CD1c-positive myeloid dendritic cell (primary cell): Measurements from ENCODE around the gene MAP3K19.
A peak's percentile ranks its signal among the peaks of the same experiment; 100 is the strongest.
"Not testable (repeated sequence)": the region's sequence is repeated elsewhere in the genome, so short reads cannot be mapped to it uniquely, and the experiment has no call there.

Experiments used
- DNase-seq: peaks from one replicate; pipeline ENCODE4 v3.0.0-alpha.2; 2016; ENCODE audit errors: extremely low spot score

MAP3K19 gene

GRCh38 chr2:135052042-135052876, 5.0 kb upstream of the MAP3K19 start, which contains the start of gene RAB3GAP1:
Gene RAB3GAP1, plus strand, starts transcription at chr2:135052292. Its CDS starts 16 bp downstream, at chr2:135052308.
- peak; percentile 93 for DNase-seq

GRCh38 chr2:135050684-135051083, 3.4 kb upstream of the MAP3K19 start:
- no peak for DNase-seq

DNA sequence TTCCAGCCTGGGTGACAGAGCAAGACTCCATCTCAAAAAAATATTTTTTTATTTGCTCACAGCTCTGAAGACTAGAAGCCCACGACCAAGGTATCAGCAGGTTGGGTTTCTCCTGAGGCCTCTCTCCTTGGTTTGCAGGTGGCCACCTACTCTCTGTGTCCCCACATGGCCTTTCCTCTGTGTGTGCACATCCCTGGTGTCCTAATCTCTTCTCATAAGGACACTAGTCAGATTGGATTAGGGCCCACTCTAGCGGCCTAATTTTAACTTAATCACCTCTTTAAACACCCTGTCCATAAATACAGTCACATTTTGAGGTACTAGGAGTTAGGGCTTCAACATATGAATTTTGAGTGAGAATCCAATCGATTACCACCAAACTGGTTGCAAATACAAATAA, 2.9 kb upstream of the MAP3K19 start:
- DNase-seq: no peak

DNA sequence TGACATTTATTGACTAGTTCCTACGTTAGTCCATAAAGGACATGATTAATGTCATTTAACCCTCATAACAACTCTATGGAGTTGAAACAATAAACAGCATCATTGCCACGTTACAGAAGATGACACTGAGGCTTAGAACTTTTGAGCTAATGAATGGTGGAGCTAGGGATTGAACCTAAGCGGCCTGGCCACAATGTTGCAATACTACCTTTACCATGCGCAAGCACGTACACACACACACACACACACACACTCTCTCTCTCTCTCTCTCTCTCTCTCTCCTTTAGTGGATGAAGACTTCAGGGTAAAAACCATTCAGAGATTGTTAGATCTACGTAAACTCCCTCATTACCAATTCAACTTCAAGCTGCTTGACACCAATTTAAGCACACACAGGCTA, 875 bp upstream of the MAP3K19 start:
- DNase-seq: no peak

GRCh38 chr2:135043345-135043744, 3.9 kb downstream of the MAP3K19 start:
- DNase-seq: peak; percentile 19

- DNase-seq: no peak
Observed at GRCh38 chr2:135037831-135038230, 9.4 kb downstream of the MAP3K19 start.

- not testable (repeated sequence) for DNase-seq
Observed at GRCh38 chr2:135033216-135033615, 14.0 kb downstream of the MAP3K19 start.

DNA sequence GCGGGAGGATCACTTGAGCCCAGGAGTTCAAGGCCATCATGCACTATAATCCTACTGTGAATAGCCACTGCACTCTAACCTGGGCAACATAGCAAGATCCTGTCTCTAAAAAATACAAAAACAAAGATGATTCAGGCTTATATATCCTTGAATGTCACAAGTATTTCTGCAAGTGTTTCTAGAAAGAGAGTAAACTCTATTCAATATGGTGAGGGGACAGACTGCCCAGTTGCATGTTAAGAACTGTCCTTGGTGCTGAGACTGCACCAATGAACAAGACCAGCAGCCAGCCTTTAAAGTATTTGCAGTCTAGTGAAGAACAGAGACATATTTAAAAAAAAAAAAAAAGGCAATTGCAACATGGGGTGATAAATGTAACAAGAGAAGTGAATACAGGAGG, 16.4 kb downstream of the MAP3K19 start:
- DNase-seq: no peak

DNA sequence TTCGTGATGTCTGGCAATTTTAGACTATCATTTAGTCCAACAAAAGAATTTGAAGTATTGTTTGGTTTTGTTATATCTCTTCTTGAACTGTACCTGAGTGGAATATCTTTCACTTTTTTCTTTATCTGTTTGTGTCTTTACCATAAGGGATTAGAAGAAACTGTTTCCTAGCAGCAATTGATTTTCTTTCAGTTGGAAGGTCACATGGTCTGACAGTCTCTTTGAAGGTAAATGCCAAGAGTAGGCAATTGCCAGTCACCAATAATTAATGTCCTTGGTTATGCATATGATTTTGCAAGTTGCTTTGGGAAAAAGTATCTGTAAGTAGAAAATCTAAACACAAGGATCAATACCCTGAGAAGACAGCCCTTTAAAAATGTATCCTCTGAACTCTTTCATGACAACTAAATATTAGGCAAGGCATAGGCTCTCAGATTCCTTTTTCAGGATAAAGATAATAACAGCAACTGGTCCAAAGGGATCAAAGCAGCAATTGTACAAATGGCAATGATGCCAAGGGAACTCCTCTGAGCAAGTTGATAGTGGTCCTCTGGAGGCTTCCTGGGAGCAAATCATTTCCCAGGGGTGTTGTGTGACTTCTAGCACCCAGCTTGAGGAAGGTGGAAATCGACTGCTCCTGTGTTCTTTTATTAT, 17.6 kb downstream of the MAP3K19 start:
- DNase-seq: no peak

DNA sequence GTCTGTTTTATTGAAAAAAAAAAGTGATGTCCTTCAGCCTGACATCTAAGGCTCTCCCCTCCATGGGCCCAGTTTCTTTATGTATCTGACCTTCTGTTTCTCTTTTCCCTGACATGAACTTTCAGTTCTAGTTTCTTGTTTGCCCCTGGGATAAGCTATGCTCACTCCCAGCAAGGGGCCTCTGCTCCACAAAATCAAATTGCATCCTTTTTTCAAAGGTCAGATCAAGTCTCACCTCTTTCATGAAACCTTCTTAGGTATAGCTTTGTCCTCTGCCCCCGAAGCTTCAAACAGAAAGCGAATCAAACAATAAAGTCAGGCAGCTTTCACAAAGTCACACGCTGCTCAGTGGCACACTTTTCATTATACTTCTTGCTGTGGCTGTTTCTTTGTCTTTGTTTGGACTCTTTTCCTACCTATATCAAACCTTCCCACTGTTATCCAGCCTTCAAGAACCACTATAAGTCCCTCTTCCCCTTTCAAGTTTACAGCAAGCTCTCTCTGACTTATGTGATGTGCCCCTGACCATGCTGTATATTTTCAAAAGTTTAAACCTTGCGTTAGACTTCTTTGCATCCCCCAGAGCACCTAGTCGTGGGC, 23.3 kb downstream of the MAP3K19 start:
- no peak for DNase-seq

DNA sequence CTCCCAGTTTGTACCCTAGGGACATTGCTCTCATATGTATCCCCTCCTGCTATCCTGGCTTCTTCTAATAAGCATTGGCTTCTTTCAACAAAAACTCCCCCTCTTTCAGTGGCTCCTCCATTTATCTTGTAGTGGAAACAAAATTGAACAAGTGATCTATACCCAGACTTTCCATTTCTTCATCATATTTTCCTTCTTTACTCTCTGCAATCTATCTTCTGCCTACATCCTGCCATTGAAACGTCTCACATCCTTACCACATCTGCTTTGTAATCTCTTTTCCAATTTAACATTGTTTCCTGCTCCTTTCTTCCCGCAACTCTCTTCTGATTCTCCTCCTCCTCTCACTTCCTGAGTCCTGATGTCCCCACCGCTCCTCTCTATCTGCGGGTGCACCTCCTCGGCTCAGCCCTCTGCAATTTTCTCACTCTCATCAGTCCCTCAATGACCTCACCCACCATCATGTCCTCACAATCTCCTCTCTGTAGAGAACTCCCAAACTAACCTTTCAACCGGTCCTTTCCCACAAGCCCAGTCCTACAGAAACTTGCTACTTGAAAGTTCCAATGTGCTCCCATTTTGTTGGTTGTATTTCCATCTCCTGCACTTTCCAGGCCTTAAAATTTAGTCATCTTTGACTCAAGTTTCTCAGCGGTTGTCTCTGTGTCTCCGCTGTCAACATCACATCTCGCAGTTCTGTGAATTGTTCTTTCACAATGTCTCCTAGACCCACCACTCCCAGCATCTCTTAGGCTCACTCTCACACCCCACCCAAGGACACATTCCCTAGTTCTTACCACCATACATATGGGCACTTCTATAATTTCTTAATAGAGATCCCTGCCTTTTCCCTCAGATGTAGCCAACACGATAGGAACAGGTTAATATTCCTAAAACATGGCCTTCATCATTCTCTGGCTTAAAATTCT, 24.0 kb downstream of the MAP3K19 start:
- DNase-seq: no peak

DNA sequence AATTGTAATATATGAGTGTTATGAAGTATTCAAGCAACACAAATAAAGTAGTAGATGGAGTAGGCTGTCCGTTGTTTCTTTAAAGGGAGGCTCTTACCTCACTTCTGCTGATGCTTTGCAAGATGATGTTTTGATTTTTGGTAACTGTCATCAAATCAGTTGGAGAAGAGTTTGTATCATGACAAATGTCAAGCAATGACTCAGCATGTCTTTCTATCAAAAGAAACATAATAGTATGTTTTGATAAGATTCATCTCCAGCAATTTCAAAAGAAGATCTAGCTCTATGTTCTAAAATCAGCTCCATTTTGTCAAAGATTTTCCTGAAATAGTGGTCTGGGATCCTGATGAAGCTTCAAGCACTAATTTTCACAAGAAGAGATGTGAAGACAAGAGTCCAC, 25.6 kb downstream of the MAP3K19 start:
- no peak for DNase-seq

GRCh38 chr2:135011633-135012032, 35.6 kb downstream of the MAP3K19 start:
- no peak for DNase-seq

GRCh38 chr2:135010200-135010942, 36.9 kb downstream of the MAP3K19 start:
- DNase-seq: no peak

DNA sequence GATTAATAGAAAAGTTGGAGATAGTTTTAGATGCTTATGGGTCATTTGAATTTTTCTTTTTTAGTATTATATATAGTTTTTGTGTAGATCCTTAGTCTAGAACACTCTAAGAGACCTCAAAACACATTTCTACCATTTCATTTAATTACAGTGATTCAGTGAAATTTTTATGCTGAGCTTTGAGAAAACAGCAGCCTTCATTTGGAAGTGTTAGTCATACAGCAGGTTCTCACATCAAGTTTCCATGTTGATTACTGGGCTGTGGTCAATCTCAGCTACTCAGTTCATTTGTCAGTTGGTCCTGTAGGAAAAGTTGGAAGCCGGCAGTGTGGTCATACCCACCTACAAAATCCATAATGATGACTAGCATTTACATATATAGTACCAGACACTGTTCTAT, 37.9 kb downstream of the MAP3K19 start:
- DNase-seq: no peak

GRCh38 chr2:135005753-135006152, 41.5 kb downstream of the MAP3K19 start:
- no peak for DNase-seq

DNA sequence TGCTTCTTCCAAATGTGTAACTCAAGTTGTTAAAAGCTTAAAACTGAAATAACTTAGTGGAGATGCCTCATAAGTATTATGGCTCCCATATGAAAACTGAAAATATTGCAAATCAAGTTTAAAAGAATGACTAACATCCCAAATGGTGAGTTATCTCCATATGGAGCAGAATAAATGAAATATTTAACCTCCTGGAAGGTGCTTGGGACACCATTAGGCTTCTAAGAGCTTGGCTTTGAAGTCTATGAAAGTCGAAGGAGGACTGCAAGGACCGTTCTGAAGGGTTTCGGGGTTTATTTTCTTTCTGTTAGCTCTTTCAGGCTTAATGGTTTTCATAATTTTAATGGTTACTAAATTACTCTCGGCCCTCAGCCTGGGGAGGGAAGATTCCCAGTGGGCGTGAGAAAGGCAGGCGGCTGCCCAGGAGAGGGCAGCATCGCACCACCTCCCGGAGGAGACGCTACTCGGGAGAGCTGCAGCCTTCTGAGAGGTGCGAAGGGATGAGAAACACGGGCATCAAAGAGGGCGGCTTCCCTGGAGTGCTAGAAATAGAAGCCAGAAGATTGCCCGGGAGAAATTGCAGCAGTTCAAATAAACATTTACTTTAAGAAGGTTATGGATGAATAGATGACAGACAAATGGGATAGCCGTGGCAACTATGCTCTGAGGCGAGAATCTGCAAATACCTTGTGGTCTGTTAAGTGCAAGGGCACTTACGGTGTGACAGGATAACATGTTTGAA, 43.1 kb downstream of the MAP3K19 start:
- peak; percentile 78 for DNase-seq

DNA sequence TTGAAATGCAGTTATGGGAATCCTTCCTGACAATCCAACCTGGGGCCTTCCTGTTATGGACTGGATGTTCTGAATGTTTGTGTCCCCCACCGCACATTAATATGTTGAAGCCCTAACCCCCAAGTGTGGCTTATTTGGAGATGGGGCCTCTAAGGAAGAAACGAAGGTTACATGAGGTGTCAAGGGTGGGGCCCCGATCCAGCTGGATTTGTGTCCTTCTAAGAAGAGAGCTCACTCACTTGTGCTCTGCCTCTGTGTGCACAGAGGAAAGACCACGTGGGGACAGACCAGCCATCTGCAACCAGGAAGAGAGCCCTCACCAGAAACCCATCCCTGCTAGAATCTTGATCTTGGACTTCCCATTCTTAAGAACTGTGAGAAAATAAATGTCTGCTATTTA, 44.4 kb downstream of the MAP3K19 start:
- no peak for DNase-seq

GRCh38 chr2:134999521-134999920, 47.7 kb downstream of the MAP3K19 start:
- no peak for DNase-seq

DNA sequence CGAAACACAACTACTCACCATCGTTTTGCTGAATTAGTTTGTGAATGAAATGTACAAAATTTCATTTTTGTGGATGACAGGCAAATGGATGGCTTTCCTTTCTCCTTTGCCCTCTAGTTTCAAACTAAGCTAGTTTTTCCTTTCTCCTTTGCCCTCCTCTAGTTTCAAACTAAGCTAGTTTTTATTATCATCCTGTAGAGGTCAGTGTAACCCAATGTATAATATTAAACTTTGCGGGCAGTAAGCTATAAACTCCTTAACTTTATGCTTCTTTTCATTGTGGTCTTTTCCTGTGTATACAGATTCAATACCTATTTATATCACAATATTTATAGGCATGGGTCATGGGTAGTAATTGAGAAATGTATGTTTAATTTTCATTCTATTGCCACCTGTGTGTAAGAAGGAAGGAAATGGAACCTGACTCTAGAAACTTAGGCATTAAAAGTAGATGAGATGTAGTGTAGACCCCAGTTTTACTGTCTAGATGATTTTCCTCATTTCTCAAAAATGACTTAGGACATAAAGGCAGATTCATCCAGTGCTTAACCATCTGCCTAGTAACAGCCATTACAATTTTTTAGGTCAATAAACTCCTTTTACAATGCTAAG, 58.1 kb downstream of the MAP3K19 start:
- DNase-seq: peak; percentile 19
